A673 (cell line): ENCODE results near the gene EIF5AL1. TPM values are rescaled to one million over a fixed set of nuclear protein-coding genes. Genes with fewer than 3 reads are reported as not detected.
"Not testable (repeated sequence)": the region's sequence is repeated elsewhere in the genome, so short reads cannot be mapped to it uniquely, and the experiment has no call there.

Source experiments
- BruUV-seq: library from RNA; stranded (reverse); fragments of 400-500 nt; replicated peaks from 2 replicates; lab custom pipeline; 2021; lab: Mats Ljungman, UMichigan
- CTCF ChIA-PET: fragments of 300-600 bp; sonication (Branson Sonifier 250); formaldehyde crosslinking; loops from one replicate; lab custom pipeline; 2022; ENCODE audit warnings: antibody characterized with exemption; lab: Charles Lee
- POLR2A ChIA-PET: fragments of 300-600 bp; sonication (Branson Sonifier 250); formaldehyde crosslinking; loops from one replicate; lab custom pipeline; 2022; ENCODE audit warnings: antibody characterized with exemption; ENCODE audit not compliant: low non-redundant PET; lab: Charles Lee
- DNase-seq: peaks from one replicate; pipeline ENCODE4 v3.0.0-alpha.2; 2015; ENCODE audit warnings: low spot score
- H3K27ac ChIP-seq: fragments of 200-600 bp; sonication (generic); 2 replicates; pipeline ENCODE4 v1.5.1; 2016; ENCODE audit warnings: mixed run types, low read depth, mild to moderate bottlenecking, mixed read lengths, antibody characterized with exemption, low read length; ENCODE audit not compliant: poor library complexity, severe bottlenecking
- H3K27me3 ChIP-seq: fragments of 200-600 bp; sonication (generic); replicated peaks from 2 replicates; pipeline ENCODE4 v1.6.1; 2017; ENCODE audit warnings: mixed run types, low read depth, mild to moderate bottlenecking, mixed read lengths, antibody characterized with exemption, low read length; ENCODE audit not compliant: insufficient read depth, poor library complexity
- H3K36me3 ChIP-seq: fragments of 200-600 bp; sonication (generic); 2 replicates; pipeline ENCODE4 v1.6.1; 2016; ENCODE audit warnings: mixed run types, mild to moderate bottlenecking, mixed read lengths, antibody characterized with exemption, low read length; ENCODE audit not compliant: insufficient read depth, poor library complexity, severe bottlenecking
- H3K4me1 ChIP-seq: fragments of 200-600 bp; sonication (generic); 2 replicates; pipeline ENCODE4 v1.6.1; 2017; ENCODE audit warnings: mixed run types, mild to moderate bottlenecking, mixed read lengths, antibody characterized with exemption, low read length; ENCODE audit not compliant: insufficient read depth, poor library complexity, severe bottlenecking
- H3K4me3 ChIP-seq: fragments of 200-600 bp; sonication (generic); 2 replicates; pipeline ENCODE4 v1.5.1; 2016; ENCODE audit warnings: low read depth, mixed run types, mild to moderate bottlenecking, mixed read lengths, low read length; ENCODE audit not compliant: poor library complexity, severe bottlenecking
- H3K9me3 ChIP-seq: fragments of 200-600 bp; sonication (generic); 2 replicates; pipeline ENCODE4 v1.6.1; 2016; ENCODE audit warnings: mixed run types, low read depth, mild to moderate bottlenecking, mixed read lengths, antibody characterized with exemption, low read length; ENCODE audit not compliant: poor library complexity, severe bottlenecking
- intact Hi-C: fragments of 100-400 bp; cut with micrococcal nuclease; formaldehyde crosslinking; loops from one replicate; pipeline ENCODE4 v1.10.0; 2022; ENCODE audit not compliant: unreplicated experiment
- total RNA-seq: library from RNA; stranded (reverse); gene quantifications from 2 replicates; pipeline ENCODE4 v1.2.3, GENCODE V29; 2021

EIF5AL1 gene
- total RNA-seq, 1 experiment from 2014 or later, result 2.7 TPM

- BruUV-seq, DNase-seq, H3K9me3 ChIP-seq, POLR2A ChIA-PET, H3K4me1 ChIP-seq, CTCF ChIA-PET, H3K27me3 ChIP-seq, H3K4me3 ChIP-seq, H3K36me3 ChIP-seq, H3K27ac ChIP-seq, intact Hi-C loops: not testable (repeated sequence)
Measured at GRCh38 chr10:79517567-79517966, 5.2 kb downstream of the EIF5AL1 start.

GRCh38 chr10:79521751-79522150 lies 9.4 kb downstream of the EIF5AL1 start:
- CTCF ChIA-PET, DNase-seq, BruUV-seq, H3K27me3 ChIP-seq, POLR2A ChIA-PET, H3K9me3 ChIP-seq, H3K27ac ChIP-seq, H3K36me3 ChIP-seq, H3K4me3 ChIP-seq, H3K4me1 ChIP-seq: not testable (repeated sequence)
- intact Hi-C loops, result loop anchor here (10.0 kb wide), 1 partner anchor 713 kb away; no protein-coding TSS in a partner anchor

GRCh38 chr10:79522464-79522863 lies 10.1 kb downstream of the EIF5AL1 start:
- H3K9me3 ChIP-seq, CTCF ChIA-PET, H3K27ac ChIP-seq, POLR2A ChIA-PET, H3K36me3 ChIP-seq, H3K4me3 ChIP-seq, H3K27me3 ChIP-seq, H3K4me1 ChIP-seq, BruUV-seq, DNase-seq: not testable (repeated sequence)
- intact Hi-C loops, result loop anchor here (10.0 kb wide), 1 partner anchor 712 kb away; no protein-coding TSS in a partner anchor

- DNase-seq, H3K27me3 ChIP-seq, H3K4me3 ChIP-seq, POLR2A ChIA-PET, H3K36me3 ChIP-seq, H3K4me1 ChIP-seq, H3K9me3 ChIP-seq, CTCF ChIA-PET, H3K27ac ChIP-seq, BruUV-seq: not testable (repeated sequence)
- intact Hi-C loops, result loop anchor here (10.0 kb wide), 1 partner anchor 711 kb away; no protein-coding TSS in a partner anchor
Measured at GRCh38 chr10:79523157-79523853, 11.0 kb downstream of the EIF5AL1 start.

- H3K27ac ChIP-seq, H3K36me3 ChIP-seq, DNase-seq, H3K4me1 ChIP-seq, H3K9me3 ChIP-seq, CTCF ChIA-PET, H3K27me3 ChIP-seq, POLR2A ChIA-PET, BruUV-seq, H3K4me3 ChIP-seq: not testable (repeated sequence)
- intact Hi-C loops, result loop anchor here (10.0 kb wide), 1 partner anchor 710 kb away; no protein-coding TSS in a partner anchor
Measured at GRCh38 chr10:79525049-79525710, 12.8 kb downstream of the EIF5AL1 start.

- H3K27ac ChIP-seq, H3K9me3 ChIP-seq, H3K36me3 ChIP-seq, BruUV-seq, CTCF ChIA-PET, POLR2A ChIA-PET, H3K27me3 ChIP-seq, H3K4me3 ChIP-seq, H3K4me1 ChIP-seq, DNase-seq: not testable (repeated sequence)
- intact Hi-C loops, result loop anchor here (10.0 kb wide), 1 partner anchor 707 kb away; no protein-coding TSS in a partner anchor
Measured at GRCh38 chr10:79528261-79528660, 15.9 kb downstream of the EIF5AL1 start.

GRCh38 chr10:79533142-79533902 lies 21.0 kb downstream of the EIF5AL1 start:
- CTCF ChIA-PET, result not testable (repeated sequence)

More at GRCh38 chr10:79533142-79533902, 21.0 kb downstream of the EIF5AL1 start:
- H3K27ac ChIP-seq, H3K36me3 ChIP-seq, H3K4me1 ChIP-seq, BruUV-seq, POLR2A ChIA-PET, H3K4me3 ChIP-seq, DNase-seq, H3K9me3 ChIP-seq, H3K27me3 ChIP-seq: not testable (repeated sequence)
- intact Hi-C loops, result loop anchor here (10.0 kb wide), 1 partner anchor 511 kb away; no protein-coding TSS in a partner anchor
